NCI-H1417 (cell line): ENCODE results near the gene APP.
"Not testable (repeated sequence)": the region's sequence is repeated elsewhere in the genome, so short reads cannot be mapped to it uniquely, and the experiment has no call there.

Experiments
- DNase-seq, 3 experiments: peaks; one replicate each; lab custom pipeline; 2025; lab: John Stamatoyannopoulos, UW

The APP gene

GRCh38 chr21:25942135-25942534 lies 228.4 kb downstream of the APP start:
- DNase-seq = no peak

GRCh38 chr21:25939396-25939761 lies 231.2 kb downstream of the APP start:
- no peak for DNase-seq

GRCh38 chr21:25938658-25939395 lies 231.7 kb downstream of the APP start:
- no peak for DNase-seq

GRCh38 chr21:25936776-25937175 lies 233.8 kb downstream of the APP start:
- no peak for DNase-seq

GRCh38 chr21:25934771-25935224 lies 235.8 kb downstream of the APP start:
- no peak for DNase-seq

- no peak for DNase-seq
Measured at GRCh38 chr21:25934130-25934529, 236.4 kb downstream of the APP start.

- no peak for DNase-seq
Measured at GRCh38 chr21:25931765-25932164, 238.8 kb downstream of the APP start.

- no peak for DNase-seq
Measured at GRCh38 chr21:25929856-25930520, 240.6 kb downstream of the APP start.

GRCh38 chr21:25927195-25927880 lies 243.2 kb downstream of the APP start:
- DNase-seq = no peak

GRCh38 chr21:25925936-25926335 lies 244.6 kb downstream of the APP start:
- DNase-seq = no peak

- DNase-seq = no peak
Measured at GRCh38 chr21:25925064-25925800, 245.3 kb downstream of the APP start.

- DNase-seq = not testable (repeated sequence)
Measured at GRCh38 chr21:25918152-25918551, 252.4 kb downstream of the APP start.

GRCh38 chr21:25916226-25916625 lies 254.3 kb downstream of the APP start:
- no peak for DNase-seq

- no peak for DNase-seq
Measured at GRCh38 chr21:25913479-25913878, 257.1 kb downstream of the APP start.

GRCh38 chr21:25912402-25912746 lies 258.2 kb downstream of the APP start:
- no peak for DNase-seq

- DNase-seq = no peak
Measured at GRCh38 chr21:25911730-25912401, 258.7 kb downstream of the APP start.

- no peak for DNase-seq
Measured at GRCh38 chr21:25910809-25911208, 259.8 kb downstream of the APP start.

- no peak for DNase-seq
Measured at GRCh38 chr21:25909341-25909740, 261.2 kb downstream of the APP start.

- no peak for DNase-seq
Measured at GRCh38 chr21:25908495-25908894, 262.1 kb downstream of the APP start.

- no peak for DNase-seq
Measured at GRCh38 chr21:25907573-25908275, 262.8 kb downstream of the APP start.

- DNase-seq = no peak
Measured at GRCh38 chr21:25906587-25906986, 264.0 kb downstream of the APP start.
